ENCODE data around the gene FZD1. TPM values are rescaled to one million over a fixed set of nuclear protein-coding genes. Genes with fewer than 3 reads are reported as not detected.

Gene FZD1
- total RNA-seq, 1 experiment from 2014 or later, result 0.61 TPM

DNA sequence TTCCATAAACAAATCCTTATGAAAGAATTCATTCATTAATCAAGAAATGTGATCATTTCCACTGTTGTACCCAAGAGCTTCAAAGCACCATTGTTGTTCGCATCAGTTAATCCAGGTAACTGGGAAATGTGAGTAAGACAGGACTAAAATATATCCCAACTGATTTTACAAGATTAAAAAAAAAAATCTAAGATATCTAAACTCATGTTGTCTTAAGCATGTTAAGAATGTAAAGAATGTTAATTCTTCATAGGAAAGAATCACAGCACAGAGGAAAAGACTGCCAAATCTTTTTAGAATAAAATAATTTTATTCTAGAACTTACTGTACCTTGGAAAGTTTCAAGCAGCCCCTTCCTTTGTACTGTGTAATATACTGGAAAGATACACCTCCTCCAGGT, 16.4 kb downstream of the FZD1 start:
- Histone ChIP-seq H3K4me2 (ENCODE audit: insufficient read depth, insufficient read length, low read length) (no peak overlapping the region), H4K8ac (replicated peaks; ENCODE audit: insufficient read length, low read depth, low read length) (no peak overlapping the region), H2BK120ac (ENCODE audit: low read depth, low read length, poor library complexity, severe bottlenecking) (no peak overlapping the region), H3K56ac (ENCODE audit: insufficient read length, low read depth, low read length) (no peak overlapping the region), H2BK5ac (ENCODE audit: insufficient read length, low read length) (no peak overlapping the region), H2AFZ (ENCODE audit: low read length) (no peak overlapping the region), H3K23me2 (ENCODE audit: insufficient read length, low read depth, low read length, poor library complexity, severe bottlenecking) (no peaks in the 10 kb centered on the region), H2BK15ac (ENCODE audit: low read depth, low read length) (no peak overlapping the region), H3K4me1 (ENCODE audit: insufficient read depth, low read length) (no peaks in the 10 kb centered on the region), H3K14ac (ENCODE audit: insufficient read depth, low read length) (no peak overlapping the region), H3K4ac (ENCODE audit: low read depth, low read length) (no peak overlapping the region), H3K79me1 (ENCODE audit: insufficient read depth, low read depth, low read length, poor library complexity, severe bottlenecking) (no peaks in the 10 kb centered on the region), H4K5ac (ENCODE audit: insufficient read length, low read depth, low read length) (no peak overlapping the region), H2BK12ac (ENCODE audit: insufficient read length, low read depth, low read length) (no peak overlapping the region), H3T11ph (ENCODE audit: low read length) (no peak overlapping the region), H3K79me2 (ENCODE audit: insufficient read depth, low read length) (no peaks in the 10 kb centered on the region), H3K23ac (ENCODE audit: insufficient read length, low read depth, low read length) (no peak overlapping the region), H2AK5ac (ENCODE audit: insufficient read length, low read length) (no peak overlapping the region), H4K20me1 (ENCODE audit: control insufficient read depth, insufficient read depth, insufficient read length) (no peaks in the 10 kb centered on the region), H4K91ac (ENCODE audit: insufficient read length, low read depth, low read length) (no peak overlapping the region), H3K18ac (ENCODE audit: insufficient read length, low read depth, low read length) (no peak overlapping the region), H3K27ac (ENCODE audit: insufficient read length, low read depth, low read length) (no peak overlapping the region), H3K9ac (ENCODE audit: extremely low read depth, insufficient read length, low read length) (no peak overlapping the region), H3K27me3 (ENCODE audit: insufficient read depth, low read length) (peaks cover 2% of the 10 kb centered on the region; the same call in 1 of the 2 replicates), H3K9me3 (ENCODE audit: control insufficient read depth, low read depth, low read length) (no peaks in the 10 kb centered on the region), H2BK20ac (ENCODE audit: low read depth, low read length, poor library complexity, severe bottlenecking) (no peak overlapping the region)
- H3K36me3 Mint-ChIP-seq (ENCODE audit: insufficient read depth in 1 of 3, low read depth in 3 of 3), result no peaks in the 10 kb centered on the region
- peaks cover 39% of the 10 kb centered on the region for H3K27me3 Mint-ChIP-seq (ENCODE audit: low read depth)
- DNase-seq, result no peak
- WGBS (ENCODE audit: extremely low coverage, insufficient read length, low lambda C conversion rate), result no CpG with 5 or more reads among the region's 1 CpG
- no peak overlapping the region for H3K4me3 Mint-ChIP-seq
- TF ChIP-seq, protein P1, sequence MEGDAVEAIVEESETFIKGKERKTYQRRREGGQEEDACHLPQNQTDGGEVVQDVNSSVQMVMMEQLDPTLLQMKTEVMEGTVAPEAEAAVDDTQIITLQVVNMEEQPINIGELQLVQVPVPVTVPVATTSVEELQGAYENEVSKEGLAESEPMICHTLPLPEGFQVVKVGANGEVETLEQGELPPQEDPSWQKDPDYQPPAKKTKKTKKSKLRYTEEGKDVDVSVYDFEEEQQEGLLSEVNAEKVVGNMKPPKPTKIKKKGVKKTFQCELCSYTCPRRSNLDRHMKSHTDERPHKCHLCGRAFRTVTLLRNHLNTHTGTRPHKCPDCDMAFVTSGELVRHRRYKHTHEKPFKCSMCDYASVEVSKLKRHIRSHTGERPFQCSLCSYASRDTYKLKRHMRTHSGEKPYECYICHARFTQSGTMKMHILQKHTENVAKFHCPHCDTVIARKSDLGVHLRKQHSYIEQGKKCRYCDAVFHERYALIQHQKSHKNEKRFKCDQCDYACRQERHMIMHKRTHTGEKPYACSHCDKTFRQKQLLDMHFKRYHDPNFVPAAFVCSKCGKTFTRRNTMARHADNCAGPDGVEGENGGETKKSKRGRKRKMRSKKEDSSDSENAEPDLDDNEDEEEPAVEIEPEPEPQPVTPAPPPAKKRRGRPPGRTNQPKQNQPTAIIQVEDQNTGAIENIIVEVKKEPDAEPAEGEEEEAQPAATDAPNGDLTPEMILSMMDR (conservative IDR thresholded peaks at IDR 0.05), result no peak
- H3K9me3 Mint-ChIP-seq, result no peaks in the 10 kb centered on the region
- no peak overlapping the region for H3K27ac Mint-ChIP-seq
- peaks cover 5 to 13% of the 10 kb centered on the region in 2 experiments for H3K4me1 Mint-ChIP-seq
